GM12801 (cell line): Measurements from ENCODE around the gene WDR89.

Source experiments
- TF ChIP-seq, protein P1 (sequence below): IDR thresholded peaks from one replicate; pipeline ENCODE4 v1.5.1; 2011; ENCODE audit warnings: control low read depth; ENCODE audit not compliant: insufficient read length; ENCODE audit errors: extremely low read depth

WDR89 gene

GRCh38 chr14:63573581-63573980 is 68.1 kb downstream of the WDR89 start:
- TF ChIP-seq, protein P1, sequence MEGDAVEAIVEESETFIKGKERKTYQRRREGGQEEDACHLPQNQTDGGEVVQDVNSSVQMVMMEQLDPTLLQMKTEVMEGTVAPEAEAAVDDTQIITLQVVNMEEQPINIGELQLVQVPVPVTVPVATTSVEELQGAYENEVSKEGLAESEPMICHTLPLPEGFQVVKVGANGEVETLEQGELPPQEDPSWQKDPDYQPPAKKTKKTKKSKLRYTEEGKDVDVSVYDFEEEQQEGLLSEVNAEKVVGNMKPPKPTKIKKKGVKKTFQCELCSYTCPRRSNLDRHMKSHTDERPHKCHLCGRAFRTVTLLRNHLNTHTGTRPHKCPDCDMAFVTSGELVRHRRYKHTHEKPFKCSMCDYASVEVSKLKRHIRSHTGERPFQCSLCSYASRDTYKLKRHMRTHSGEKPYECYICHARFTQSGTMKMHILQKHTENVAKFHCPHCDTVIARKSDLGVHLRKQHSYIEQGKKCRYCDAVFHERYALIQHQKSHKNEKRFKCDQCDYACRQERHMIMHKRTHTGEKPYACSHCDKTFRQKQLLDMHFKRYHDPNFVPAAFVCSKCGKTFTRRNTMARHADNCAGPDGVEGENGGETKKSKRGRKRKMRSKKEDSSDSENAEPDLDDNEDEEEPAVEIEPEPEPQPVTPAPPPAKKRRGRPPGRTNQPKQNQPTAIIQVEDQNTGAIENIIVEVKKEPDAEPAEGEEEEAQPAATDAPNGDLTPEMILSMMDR: no peak

DNA sequence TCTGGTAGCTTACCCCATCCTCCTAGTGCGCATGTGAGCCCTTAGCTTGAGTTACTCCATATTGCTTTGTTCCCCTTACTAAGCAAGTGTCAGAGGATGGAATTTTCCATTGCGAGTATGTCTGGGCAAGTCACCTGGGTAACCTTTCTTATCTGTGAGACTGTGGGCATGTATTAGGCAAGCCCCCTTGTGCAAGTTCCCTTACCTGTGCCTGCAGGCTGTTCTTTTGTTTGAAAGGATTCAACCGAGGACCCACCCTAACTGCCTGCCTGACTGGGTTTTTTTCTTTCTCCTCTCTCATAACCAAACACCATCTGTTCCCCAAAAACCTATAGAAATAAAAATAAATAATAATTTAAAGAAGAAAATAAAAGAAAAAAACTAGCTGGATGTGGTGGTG is 76.2 kb downstream of the WDR89 start:
- TF ChIP-seq, protein P1: no peak

- TF ChIP-seq, protein P1: no peak
Measured at GRCh38 chr14:63564318-63564717, 77.4 kb downstream of the WDR89 start.

GRCh38 chr14:63563370-63564026 is 78.2 kb downstream of the WDR89 start:
- TF ChIP-seq, protein P1: no peak

GRCh38 chr14:63562405-63562804 is 79.3 kb downstream of the WDR89 start:
- TF ChIP-seq, protein P1: no peak

GRCh38 chr14:63555572-63555971 is 86.1 kb downstream of the WDR89 start:
- TF ChIP-seq, protein P1: no peak

- TF ChIP-seq, protein P1: no peak
Measured at GRCh38 chr14:63551332-63551731, 90.3 kb downstream of the WDR89 start.
